HepG2 (cell line): ENCODE measurements around the gene TXNRD2. TPM values are rescaled to one million over a fixed set of nuclear protein-coding genes. Genes with fewer than 3 reads are reported as not detected.

Source experiments
- CBFB ChIP-seq: sonication (generic); formaldehyde crosslinking; IDR thresholded peaks from 2 replicates; pipeline ENCODE4 v1.4.0; 2020; ENCODE audit warnings: missing genetic modification reagents
- CCDC6 ChIP-seq: sonication (generic); formaldehyde crosslinking; IDR thresholded peaks from 2 replicates; pipeline ENCODE4 v1.8.1; 2022; ENCODE audit warnings: mild to moderate bottlenecking, missing genetic modification reagents, moderate library complexity
- CSRNP1 ChIP-seq: sonication (generic); formaldehyde crosslinking; IDR thresholded peaks from 2 replicates; pipeline ENCODE4 v1.8.1; 2023; ENCODE audit warnings: mild to moderate bottlenecking, missing genetic modification reagents
- EEA1 ChIP-seq: sonication (generic); formaldehyde crosslinking; IDR thresholded peaks from 2 replicates; pipeline ENCODE4 v1.5.1; 2020; ENCODE audit warnings: mild to moderate bottlenecking, missing genetic modification reagents, borderline replicate concordance
- NONO ChIP-seq, 2 experiments: fragments of 450-650 bp in 1 of 2; sonication (generic) in 1 of 2; formaldehyde crosslinking in 1 of 2; IDR thresholded peaks in 1 of 2; conservative IDR thresholded peaks in 1 of 2; 2 replicates each; pipeline versions ENCODE4 v1.6.1 to v1.8.0; 2017 to 2022; ENCODE audit warnings: mild to moderate bottlenecking in 1 of 2, missing genetic modification reagents in 1 of 2, moderate library complexity in 1 of 2
- TBX3 ChIP-seq: fragments of 450-650 bp; IDR thresholded peaks from 2 replicates; pipeline ENCODE4 v1.6.1; 2017; ENCODE audit warnings: antibody characterized with exemption, mild to moderate bottlenecking, inconsistent platforms, borderline replicate concordance
- TEAD2 ChIP-seq: sonication (generic); formaldehyde crosslinking; IDR thresholded peaks from 2 replicates; pipeline ENCODE4 v1.9.0; 2021; ENCODE audit warnings: missing genetic modification reagents
- ZNF281 ChIP-seq: sonication (generic); formaldehyde crosslinking; IDR thresholded peaks from 2 replicates; pipeline ENCODE4 v1.4.0; 2020; ENCODE audit warnings: missing genetic modification reagents, borderline replicate concordance
- ZNF354B ChIP-seq: sonication (generic); formaldehyde crosslinking; IDR thresholded peaks from 2 replicates; pipeline ENCODE4 v1.8.0; 2022; ENCODE audit warnings: mild to moderate bottlenecking, missing genetic modification reagents
- ZNF44 ChIP-seq: sonication (generic); formaldehyde crosslinking; IDR thresholded peaks from 2 replicates; pipeline ENCODE4 v1.5.1; 2020; ENCODE audit warnings: mild to moderate bottlenecking, missing genetic modification reagents
- polyA plus RNA-seq, 8 experiments: library from polyadenylated mRNA; depleted of rRNA in 3 of 8; stranded (reverse) in 7 of 8; unstranded in 1 of 8; fragments of >200 nt; fragmentation: Illumina TruSeq in 4 of 8; extraction: Trizol in 4 of 8; gene quantifications; 2 replicates each; pipeline versions ENCODE4 v1.2.1 to v1.2.3, GENCODE V29; 2011 to 2016; ENCODE audit warnings: low read depth in 4 of 8, missing spikeins in 1 of 8, mixed read lengths in 1 of 8; ENCODE audit not compliant: insufficient read depth in 1 of 8
- total RNA-seq, 5 experiments: library from RNA; depleted of rRNA; stranded (reverse); fragments of >200 nt; fragmentation: Illumina TruSeq; extraction: Trizol; gene quantifications; 2 replicates each; pipeline ENCODE4 v1.2.3, GENCODE V29; 2016; ENCODE audit warnings: low read depth in 1 of 5

The TXNRD2 gene
- total and polyA plus RNA-seq, 2 of the 13 experiments (the other 11 are each of a cell fraction or from before 2014, with no cell fraction given): 17.5 to 18.6 TPM

- no peak for TF ChIP-seq ZNF281 (CRISPR knock-in tag)
- no peak for TF ChIP-seq TBX3
- TF ChIP-seq CCDC6: peak; percentile 59; the same call in 1 of the 2 replicates
- TF ChIP-seq ZNF44: no peak
- no peak for TF ChIP-seq EEA1 (CRISPR knock-in tag)
- TF ChIP-seq CSRNP1 (CRISPR knock-in tag): no peak
- TF ChIP-seq TEAD2 (CRISPR knock-in tag): no peak
- peak; percentile 25; the same call in 1 of the 2 replicates for TF ChIP-seq CBFB
- no peak for TF ChIP-seq NONO (IDR thresholded peaks at IDR 0.05)
- TF ChIP-seq NONO (CRISPR knock-in tag; conservative IDR thresholded peaks at IDR 0.05): no peak
- no peak for TF ChIP-seq ZNF354B (CRISPR knock-in tag)
- TF ChIP-seq, all 625 proteins: peak for 90
Measured at GRCh38 chr22:19942157-19943081, 801 bp upstream of the TXNRD2 start (continued).
